ACHN (cell line): ENCODE results near the gene SS18.

Experiments
- DNase-seq: peaks from one replicate; pipeline ENCODE4 v3.0.0-alpha.2; 2015
- in situ Hi-C: cut with HindIII; loops from 2 replicates; pipeline ENCODE4 v1.10.0; 2017; ENCODE audit warnings: low sequenced_read_pairs, low pct_ligation_motif_present, low pct_unique_long_range_greater_than_20kb

SS18 gene

GRCh38 chr18:26083099-26083498 lies 7.3 kb downstream of the SS18 start:
- no peak for DNase-seq
- in situ Hi-C loops = no loop called here

- DNase-seq = no peak
- in situ Hi-C loops = no loop called here
These were observed 7.9 kb downstream of the SS18 start for GRCh38 chr18:26082475-26082874.

GRCh38 chr18:26074246-26074645 lies 16.2 kb downstream of the SS18 start:
- in situ Hi-C loops = no loop called here
- no peak for DNase-seq

GRCh38 chr18:26073758-26074157 lies 16.7 kb downstream of the SS18 start:
- in situ Hi-C loops = no loop called here
- no peak for DNase-seq

- in situ Hi-C loops = no loop called here
These were observed 18.7 kb downstream of the SS18 start for GRCh38 chr18:26071725-26072124.

GRCh38 chr18:26071020-26071419 lies 19.4 kb downstream of the SS18 start:
- in situ Hi-C loops = no loop called here
- DNase-seq = no peak

More at GRCh38 chr18:26071725-26072124, 18.7 kb downstream of the SS18 start:
- no peak for DNase-seq

GRCh38 chr18:26059357-26059756 lies 31.1 kb downstream of the SS18 start:
- no peak for DNase-seq
- in situ Hi-C loops = no loop called here

GRCh38 chr18:26057344-26057773 lies 33.1 kb downstream of the SS18 start:
- no peak for DNase-seq
- in situ Hi-C loops = no loop called here

- no peak for DNase-seq
- in situ Hi-C loops = no loop called here
These were observed 34.1 kb downstream of the SS18 start for GRCh38 chr18:26056291-26056690.

GRCh38 chr18:26052505-26052904 lies 37.9 kb downstream of the SS18 start:
- DNase-seq = no peak
- in situ Hi-C loops = no loop called here

GRCh38 chr18:26051843-26052242 lies 38.6 kb downstream of the SS18 start:
- in situ Hi-C loops = no loop called here
- DNase-seq = no peak

- in situ Hi-C loops = no loop called here
- no peak for DNase-seq
These were observed 43.9 kb downstream of the SS18 start for GRCh38 chr18:26046419-26047077.

- DNase-seq = no peak
- in situ Hi-C loops = no loop called here
These were observed 45.6 kb downstream of the SS18 start for GRCh38 chr18:26044807-26045206.

GRCh38 chr18:26040051-26040656 lies 50.3 kb downstream of the SS18 start:
- no peak for DNase-seq
- in situ Hi-C loops = no loop called here

GRCh38 chr18:26039203-26039602 lies 51.2 kb downstream of the SS18 start:
- DNase-seq = no peak

GRCh38 chr18:26036635-26037034 lies 53.8 kb downstream of the SS18 start:
- in situ Hi-C loops = no loop called here
- DNase-seq = no peak

More at GRCh38 chr18:26039203-26039602, 51.2 kb downstream of the SS18 start:
- in situ Hi-C loops = no loop called here

- no peak for DNase-seq
- in situ Hi-C loops = no loop called here
These were observed 55.4 kb downstream of the SS18 start for GRCh38 chr18:26034850-26035497.

GRCh38 chr18:26022585-26022984 lies 67.8 kb downstream of the SS18 start:
- in situ Hi-C loops = no loop called here
- no peak for DNase-seq

- DNase-seq = no peak
- in situ Hi-C loops = no loop called here
These were observed 69.2 kb downstream of the SS18 start for GRCh38 chr18:26021061-26021754.
